Omental fat pad (tissue), 4 donors: Measurements from ENCODE around the gene APCDD1L. TPM values are rescaled to one million over a fixed set of nuclear protein-coding genes. Genes with fewer than 3 reads are reported as not detected.
"Not testable (repeated sequence)": the region's sequence is repeated elsewhere in the genome, so short reads cannot be mapped to it uniquely, and the experiment has no call there.

Experiments used
- ATAC-seq: fragments of 150-250 bp; one replicate; pipeline ENCODE4 v1.9.1; 2016; ENCODE audit warnings: mild to moderate bottlenecking, moderate library complexity; ENCODE audit not compliant: low FRiP score
- DNase-seq: peaks from one replicate; pipeline ENCODE4 v3.0.0-alpha.2; 2019; ENCODE audit warnings: low spot score
- CTCF ChIP-seq, 3 donors: fragments of 450-650 bp; IDR thresholded peaks; one replicate each; pipeline ENCODE4 v1.5.1; 2016 to 2017; ENCODE audit warnings: antibody characterized with exemption in 3 of 3, mild to moderate bottlenecking in 3 of 3, moderate library complexity in 2 of 3
- total RNA-seq, 4 donors: library from RNA; depleted of rRNA; stranded (reverse); fragments of >200 nt; gene quantifications; one replicate each; pipeline ENCODE4 v1.1.0, GENCODE V29; 2016

APCDD1L gene
- total RNA-seq, 4 donors from 2014 or later, result 0.19 TPM; not detected in 3

DNA sequence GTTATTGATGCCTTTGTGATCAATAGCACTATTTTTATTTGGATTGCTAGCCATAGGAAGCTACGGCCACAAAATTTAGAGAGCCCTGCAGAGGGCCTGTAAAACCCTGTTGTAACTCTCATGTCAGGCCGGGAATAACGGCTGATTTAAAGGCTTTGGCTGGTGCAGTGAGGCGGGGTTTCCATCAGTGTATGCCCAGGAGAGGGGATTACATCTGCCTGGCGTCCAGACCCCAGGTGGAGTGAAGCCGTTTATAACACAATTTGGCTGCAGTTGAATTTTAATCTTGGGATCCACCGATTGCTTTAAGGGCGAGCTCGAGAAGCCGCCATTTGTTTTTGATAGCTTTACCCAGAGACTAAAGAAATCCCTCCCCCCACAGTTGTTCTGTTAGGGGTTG is 29.1 kb upstream of the APCDD1L start:
- no peak for ATAC-seq
- no peak for TF ChIP-seq CTCF (IDR thresholded peaks at IDR 0.05)
- DNase-seq, result no peak

- DNase-seq, result no peak
- no peak for TF ChIP-seq CTCF (IDR thresholded peaks at IDR 0.05)
- no peak for ATAC-seq
Observed at GRCh38 chr20:58543274-58543673, 28.1 kb upstream of the APCDD1L start.

DNA sequence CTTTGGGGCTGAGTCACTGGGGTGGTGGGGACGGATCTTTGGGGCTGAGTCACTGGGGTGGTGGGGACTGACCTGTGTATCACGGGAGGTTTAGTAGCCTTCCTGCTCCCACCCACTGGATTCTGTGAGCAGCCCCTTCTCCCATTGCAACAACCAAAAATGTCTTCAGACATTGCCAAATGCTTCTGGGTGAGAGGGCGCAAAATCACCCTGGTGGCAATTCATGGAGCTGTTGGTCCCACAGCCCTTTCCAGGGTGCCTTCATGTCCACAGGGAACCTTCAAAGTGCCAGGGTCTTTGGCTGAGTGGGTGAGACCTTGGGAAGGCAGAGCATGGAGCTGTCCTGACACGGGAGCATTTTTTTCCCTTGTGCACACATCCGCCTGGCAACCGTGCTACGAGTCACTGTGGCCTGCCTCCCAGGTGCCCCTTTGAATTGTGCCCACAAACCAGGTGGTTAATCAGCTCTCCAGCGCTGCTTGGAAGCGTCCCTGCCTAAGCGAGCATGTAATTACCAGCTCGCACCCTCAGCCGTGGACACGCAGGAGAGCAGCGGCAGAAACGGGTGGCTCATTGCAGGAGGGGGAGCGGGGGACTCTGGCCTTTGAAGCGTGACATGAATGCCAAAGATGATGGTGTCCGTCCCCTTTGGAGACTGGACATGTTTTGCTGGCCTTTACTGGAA is 27.4 kb upstream of the APCDD1L start:
- no peak for DNase-seq
- no peak for ATAC-seq
- no peak for TF ChIP-seq CTCF (IDR thresholded peaks at IDR 0.05)

- DNase-seq, ATAC-seq: not testable (repeated sequence)
Observed at GRCh38 chr20:58542034-58542410, 26.8 kb upstream of the APCDD1L start.

- ATAC-seq (no peak), DNase-seq (no peak)
- TF ChIP-seq CTCF (IDR thresholded peaks at IDR 0.05), result no peak
Observed at GRCh38 chr20:58538752-58539151, 23.6 kb upstream of the APCDD1L start.

- no peak for DNase-seq
- TF ChIP-seq CTCF (IDR thresholded peaks at IDR 0.05), result no peak
- ATAC-seq, result no peak
Observed at GRCh38 chr20:58537831-58538230, 22.6 kb upstream of the APCDD1L start.

DNA sequence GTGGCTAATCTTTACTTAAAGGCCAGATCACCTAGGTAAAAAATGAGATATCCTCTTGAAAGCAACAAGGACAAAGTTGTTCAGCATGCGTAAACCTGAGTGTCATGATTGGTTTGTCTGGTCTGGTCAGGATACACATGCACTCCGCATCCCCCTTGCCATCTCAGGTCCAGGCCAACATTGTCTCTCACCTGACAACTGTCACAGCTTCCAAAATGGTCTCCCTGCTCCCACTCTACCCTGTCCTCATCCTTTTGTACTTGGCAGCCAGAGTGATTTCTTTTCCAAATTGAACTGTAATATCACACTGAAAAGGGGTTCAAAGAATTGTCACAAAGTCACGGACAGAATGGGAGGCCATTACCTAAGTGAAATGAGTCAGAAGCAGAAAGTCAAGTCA is 21.1 kb upstream of the APCDD1L start:
- no peak for ATAC-seq
- no peak for DNase-seq
- TF ChIP-seq CTCF (IDR thresholded peaks at IDR 0.05), result no peak
